Neural progenitor cell (in vitro differentiated cells): ENCODE results near the gene ZPBP2. TPM values are rescaled to one million over a fixed set of nuclear protein-coding genes. Genes with fewer than 3 reads are reported as not detected.
"Not testable (repeated sequence)": the region's sequence is repeated elsewhere in the genome, so short reads cannot be mapped to it uniquely, and the experiment has no call there.

ENCODE experiments used
- DNase-seq: peaks from one replicate; pipeline ENCODE4 v3.0.0-alpha.2; 2016; ENCODE audit warnings: low spot score
- H2AFZ ChIP-seq: fragments of 200-600 bp; sonication (generic); replicated peaks from 2 replicates; pipeline ENCODE4 v1.6.1; 2016; ENCODE audit warnings: antibody characterized with exemption
- H3F3A ChIP-seq: fragments of 200-600 bp; sonication (generic); 2 replicates; pipeline ENCODE4 v1.6.1; 2016; ENCODE audit warnings: antibody characterized with exemption, low read depth
- H3K27ac ChIP-seq: fragments of 200-600 bp; sonication (generic); 2 replicates; pipeline ENCODE4 v1.5.1; 2016; ENCODE audit warnings: mild to moderate bottlenecking
- H3K27me3 ChIP-seq: fragments of 200-600 bp; sonication (generic); 2 replicates; pipeline ENCODE4 v1.6.1; 2016; ENCODE audit warnings: mild to moderate bottlenecking, moderate library complexity
- H3K36me3 ChIP-seq: fragments of 200-600 bp; sonication (generic); 2 replicates; pipeline ENCODE4 v1.5.1; 2016
- H3K4me1 ChIP-seq: fragments of 200-600 bp; sonication (generic); 2 replicates; pipeline ENCODE4 v1.6.1; 2016; ENCODE audit warnings: mixed run types
- H3K4me2 ChIP-seq: fragments of 200-600 bp; sonication (generic); 2 replicates; pipeline ENCODE4 v1.6.1; 2016
- H3K4me3 ChIP-seq: fragments of 200-600 bp; sonication (generic); 2 replicates; pipeline ENCODE4 v1.5.1; 2016
- H3K79me2 ChIP-seq: fragments of 200-600 bp; sonication (generic); 2 replicates; pipeline ENCODE4 v1.6.1; 2016; ENCODE audit warnings: low read depth
- H3K9ac ChIP-seq: fragments of 200-600 bp; sonication (generic); 2 replicates; pipeline ENCODE4 v1.6.1; 2016
- H3K9me3 ChIP-seq: fragments of 200-600 bp; sonication (generic); 2 replicates; pipeline ENCODE4 v1.5.1; 2016; ENCODE audit warnings: low read depth
- H4K20me1 ChIP-seq: fragments of 200-600 bp; sonication (generic); 2 replicates; pipeline ENCODE4 v1.6.1; 2016; ENCODE audit warnings: low read depth
- H3K27ac Mint-ChIP-seq: 3 replicates; pipeline ENCODE4 v1.8.0; 2021; ENCODE audit warnings: mixed read lengths
- H3K27me3 Mint-ChIP-seq: 2 replicates; pipeline ENCODE4 v1.8.0; 2022; ENCODE audit warnings: low read depth, mild to moderate bottlenecking, inconsistent platforms, moderate library complexity, mixed read lengths; ENCODE audit not compliant: insufficient read depth
- H3K36me3 Mint-ChIP-seq: 3 replicates; pipeline ENCODE4 v1.8.0; 2021; ENCODE audit warnings: mixed read lengths
- H3K4me1 Mint-ChIP-seq: 3 replicates; pipeline ENCODE4 v1.8.0; 2021; ENCODE audit warnings: mixed read lengths
- H3K4me3 Mint-ChIP-seq: 3 replicates; pipeline ENCODE4 v1.8.0; 2021; ENCODE audit warnings: mild to moderate bottlenecking, moderate library complexity, mixed read lengths
- H3K9me3 Mint-ChIP-seq: 3 replicates; pipeline ENCODE4 v1.8.0; 2020; ENCODE audit warnings: mixed read lengths
- EZH2 ChIP-seq: fragments of 200-600 bp; sonication (generic); IDR thresholded peaks from 2 replicates; pipeline ENCODE4 v1.6.1; 2017; ENCODE audit warnings: antibody characterized with exemption, mild to moderate bottlenecking, moderate library complexity
- EZH2phosphoT487 ChIP-seq: fragments of 200-600 bp; sonication (generic); IDR thresholded peaks from 2 replicates; pipeline ENCODE4 v1.6.1; 2017; ENCODE audit warnings: antibody characterized with exemption
- total RNA-seq: library from RNA; depleted of rRNA; stranded (reverse); fragments of >200 nt; gene quantifications from 2 replicates; pipeline ENCODE4 v1.2.3, GENCODE V29; 2015; ENCODE audit warnings: low replicate concordance
- TF ChIP-seq, protein P1 (sequence below): fragments of 200-600 bp; sonication (generic); IDR thresholded peaks from 2 replicates; pipeline ENCODE4 v1.5.1; 2017; ENCODE audit warnings: antibody characterized with exemption, mild to moderate bottlenecking

The ZPBP2 gene
- total RNA-seq, 1 donor from 2014 or later, result not detected

DNA sequence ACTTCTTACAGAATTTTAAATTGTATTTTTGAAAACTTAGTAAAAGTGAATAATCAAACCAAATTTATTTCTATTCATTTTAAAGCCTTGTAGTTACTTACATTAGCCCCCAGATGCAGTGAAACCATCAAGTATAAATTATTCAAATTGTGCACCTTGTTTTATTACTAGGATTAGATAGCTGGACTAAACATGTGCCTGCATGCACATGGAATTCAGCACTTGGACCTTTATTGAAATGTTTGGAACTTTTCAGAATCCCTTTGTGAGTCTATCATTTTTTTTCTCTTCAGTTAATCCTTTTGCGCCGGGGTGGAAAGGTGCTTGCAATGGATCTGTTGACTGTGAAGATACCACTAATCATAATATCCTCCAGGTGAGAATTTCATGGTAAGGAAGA is 4.7 kb downstream of the ZPBP2 start:
- no peaks in the 10 kb centered on the region for H3F3A ChIP-seq
- no peak overlapping the region for H3K9ac ChIP-seq
- H3K9me3 ChIP-seq, result no peaks in the 10 kb centered on the region
- no peak overlapping the region for H3K4me2 ChIP-seq
- H3K27me3 Mint-ChIP-seq, result peaks cover under 1% of the 10 kb centered on the region
- peaks cover 5% of the 10 kb centered on the region for H3K9me3 Mint-ChIP-seq
- H3K36me3 Mint-ChIP-seq, result no peaks in the 10 kb centered on the region
- no peak overlapping the region for H3K27ac Mint-ChIP-seq
- no peak for DNase-seq
- no peak overlapping the region for H3K27ac ChIP-seq
- no peaks in the 10 kb centered on the region for H4K20me1 ChIP-seq
- H3K4me3 Mint-ChIP-seq, result no peak overlapping the region
- no peaks in the 10 kb centered on the region for H3K4me1 ChIP-seq
- H3K27me3 ChIP-seq, result peaks cover 25% of the 10 kb centered on the region
- TF ChIP-seq, protein P1, sequence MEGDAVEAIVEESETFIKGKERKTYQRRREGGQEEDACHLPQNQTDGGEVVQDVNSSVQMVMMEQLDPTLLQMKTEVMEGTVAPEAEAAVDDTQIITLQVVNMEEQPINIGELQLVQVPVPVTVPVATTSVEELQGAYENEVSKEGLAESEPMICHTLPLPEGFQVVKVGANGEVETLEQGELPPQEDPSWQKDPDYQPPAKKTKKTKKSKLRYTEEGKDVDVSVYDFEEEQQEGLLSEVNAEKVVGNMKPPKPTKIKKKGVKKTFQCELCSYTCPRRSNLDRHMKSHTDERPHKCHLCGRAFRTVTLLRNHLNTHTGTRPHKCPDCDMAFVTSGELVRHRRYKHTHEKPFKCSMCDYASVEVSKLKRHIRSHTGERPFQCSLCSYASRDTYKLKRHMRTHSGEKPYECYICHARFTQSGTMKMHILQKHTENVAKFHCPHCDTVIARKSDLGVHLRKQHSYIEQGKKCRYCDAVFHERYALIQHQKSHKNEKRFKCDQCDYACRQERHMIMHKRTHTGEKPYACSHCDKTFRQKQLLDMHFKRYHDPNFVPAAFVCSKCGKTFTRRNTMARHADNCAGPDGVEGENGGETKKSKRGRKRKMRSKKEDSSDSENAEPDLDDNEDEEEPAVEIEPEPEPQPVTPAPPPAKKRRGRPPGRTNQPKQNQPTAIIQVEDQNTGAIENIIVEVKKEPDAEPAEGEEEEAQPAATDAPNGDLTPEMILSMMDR, result no peak
- TF ChIP-seq EZH2phosphoT487, result no peak
- no peak for TF ChIP-seq EZH2
- H3K79me2 ChIP-seq, result no peaks in the 10 kb centered on the region
- no peak overlapping the region for H3K4me3 ChIP-seq
- H3K4me1 Mint-ChIP-seq, result no peaks in the 10 kb centered on the region
- no peak overlapping the region for H2AFZ ChIP-seq
- H3K36me3 ChIP-seq, result no peaks in the 10 kb centered on the region

DNA sequence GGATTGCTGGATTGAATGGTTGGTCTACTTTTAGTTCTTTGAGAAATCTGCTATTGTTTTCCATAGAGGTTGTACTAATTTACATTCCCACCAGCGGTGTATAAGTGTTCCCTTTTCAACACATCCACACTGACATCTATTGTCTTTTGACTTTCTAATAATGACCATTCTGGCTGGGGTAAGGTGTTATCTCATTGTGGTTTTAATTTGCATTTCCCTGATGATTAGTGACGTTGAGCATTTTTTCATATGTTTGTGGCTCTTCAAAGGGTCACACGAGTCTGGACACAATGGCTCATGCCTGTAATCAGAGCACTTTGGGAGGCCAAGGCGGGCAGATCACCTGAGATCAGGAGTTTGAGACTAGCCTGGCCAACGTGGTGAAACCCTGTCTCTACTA is 18.1 kb downstream of the ZPBP2 start:
- not testable (repeated sequence) for H3K4me3 Mint-ChIP-seq, H3K9me3 ChIP-seq, H3K27ac Mint-ChIP-seq, H3K9ac ChIP-seq, H3F3A ChIP-seq, H3K27me3 ChIP-seq, H3K79me2 ChIP-seq, H3K4me1 Mint-ChIP-seq, H3K4me1 ChIP-seq, DNase-seq, H3K27ac ChIP-seq, H3K4me2 ChIP-seq, H3K27me3 Mint-ChIP-seq, H4K20me1 ChIP-seq, H3K4me3 ChIP-seq, H3K36me3 Mint-ChIP-seq, H3K36me3 ChIP-seq, H3K9me3 Mint-ChIP-seq, H2AFZ ChIP-seq

DNA sequence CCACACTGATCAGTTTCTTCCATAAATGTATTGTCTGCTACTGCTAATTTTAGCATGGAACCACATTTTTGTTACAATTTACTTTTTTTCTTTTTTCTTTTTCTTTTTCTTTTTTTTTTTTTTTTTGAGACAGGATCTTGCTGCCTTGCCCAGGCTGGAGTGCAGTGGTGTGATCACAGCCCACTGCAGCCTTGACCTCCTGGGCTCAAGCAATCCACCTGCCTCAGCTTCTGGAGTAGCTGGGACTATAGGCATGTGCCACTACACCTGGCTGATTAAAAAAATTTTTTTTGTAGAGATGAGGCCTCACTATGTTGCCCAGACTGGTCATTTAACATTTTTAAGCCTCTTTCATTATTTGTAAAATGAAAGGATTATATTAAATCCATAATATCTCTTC is 19.1 kb downstream of the ZPBP2 start:
- Mint-ChIP-seq H3K9me3 (no peaks in the 10 kb centered on the region), H3K4me3 (no peak overlapping the region), H3K27ac (no peak overlapping the region), H3K4me1 (no peaks in the 10 kb centered on the region), H3K36me3 (no peaks in the 10 kb centered on the region), H3K27me3 (peaks cover 2% of the 10 kb centered on the region)
- Histone ChIP-seq H3K9me3 (no peaks in the 10 kb centered on the region), H3K27me3 (peaks cover 18% of the 10 kb centered on the region), H3K4me3 (no peak overlapping the region), H3K9ac (no peak overlapping the region), H3F3A (no peaks in the 10 kb centered on the region), H3K36me3 (no peaks in the 10 kb centered on the region), H3K79me2 (no peaks in the 10 kb centered on the region), H4K20me1 (no peaks in the 10 kb centered on the region), H3K4me2 (no peak overlapping the region), H2AFZ (no peak overlapping the region), H3K4me1 (no peaks in the 10 kb centered on the region), H3K27ac (no peak overlapping the region)
- no peak for DNase-seq
- TF ChIP-seq, protein P1, result no peak
- TF ChIP-seq EZH2, result no peak
- TF ChIP-seq EZH2phosphoT487, result no peak

DNA sequence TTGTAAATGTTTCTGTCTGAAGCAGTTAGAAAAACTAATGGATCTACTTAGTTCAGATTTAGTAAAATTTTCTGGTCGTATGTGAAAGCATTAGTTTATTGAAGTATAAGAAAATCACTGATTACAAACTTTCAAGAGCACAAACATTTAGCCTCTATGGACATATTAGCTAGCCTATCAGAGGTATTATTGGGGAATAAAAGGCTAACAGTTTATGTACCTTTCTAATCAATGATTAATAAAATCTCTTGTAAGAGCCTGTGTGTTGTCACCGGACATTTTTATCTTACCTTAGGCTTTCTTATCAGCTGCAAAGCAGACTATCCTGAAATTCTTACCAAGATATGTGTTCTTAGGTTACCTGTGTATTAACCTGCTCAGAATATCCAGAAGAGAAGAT is 21.2 kb downstream of the ZPBP2 start:
- H3K4me1 Mint-ChIP-seq, result no peaks in the 10 kb centered on the region
- no peaks in the 10 kb centered on the region for H3K36me3 Mint-ChIP-seq
- Histone ChIP-seq H3K9me3 (no peaks in the 10 kb centered on the region), H3K4me3 (no peak overlapping the region), H2AFZ (no peak overlapping the region), H3K27me3 (peaks cover 19% of the 10 kb centered on the region), H4K20me1 (no peaks in the 10 kb centered on the region), H3K79me2 (no peaks in the 10 kb centered on the region), H3K36me3 (no peaks in the 10 kb centered on the region), H3F3A (no peaks in the 10 kb centered on the region), H3K4me1 (no peaks in the 10 kb centered on the region), H3K9ac (no peak overlapping the region), H3K27ac (no peak overlapping the region), H3K4me2 (no peak overlapping the region)
- no peaks in the 10 kb centered on the region for H3K9me3 Mint-ChIP-seq
- no peak for TF ChIP-seq EZH2phosphoT487
- no peak overlapping the region for H3K4me3 Mint-ChIP-seq
- no peak for DNase-seq
- H3K27me3 Mint-ChIP-seq, result peaks cover 5% of the 10 kb centered on the region
- H3K27ac Mint-ChIP-seq, result no peak overlapping the region
